ENCODE results near the gene DPYSL5. TPM values are rescaled to one million over a fixed set of nuclear protein-coding genes. Genes with fewer than 3 reads are reported as not detected.

Gene DPYSL5, protein sequence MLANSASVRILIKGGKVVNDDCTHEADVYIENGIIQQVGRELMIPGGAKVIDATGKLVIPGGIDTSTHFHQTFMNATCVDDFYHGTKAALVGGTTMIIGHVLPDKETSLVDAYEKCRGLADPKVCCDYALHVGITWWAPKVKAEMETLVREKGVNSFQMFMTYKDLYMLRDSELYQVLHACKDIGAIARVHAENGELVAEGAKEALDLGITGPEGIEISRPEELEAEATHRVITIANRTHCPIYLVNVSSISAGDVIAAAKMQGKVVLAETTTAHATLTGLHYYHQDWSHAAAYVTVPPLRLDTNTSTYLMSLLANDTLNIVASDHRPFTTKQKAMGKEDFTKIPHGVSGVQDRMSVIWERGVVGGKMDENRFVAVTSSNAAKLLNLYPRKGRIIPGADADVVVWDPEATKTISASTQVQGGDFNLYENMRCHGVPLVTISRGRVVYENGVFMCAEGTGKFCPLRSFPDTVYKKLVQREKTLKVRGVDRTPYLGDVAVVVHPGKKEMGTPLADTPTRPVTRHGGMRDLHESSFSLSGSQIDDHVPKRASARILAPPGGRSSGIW
- total RNA-seq = 2.5 to 2.8 TPM (median 2.8 TPM) in 3 replicates

DNA sequence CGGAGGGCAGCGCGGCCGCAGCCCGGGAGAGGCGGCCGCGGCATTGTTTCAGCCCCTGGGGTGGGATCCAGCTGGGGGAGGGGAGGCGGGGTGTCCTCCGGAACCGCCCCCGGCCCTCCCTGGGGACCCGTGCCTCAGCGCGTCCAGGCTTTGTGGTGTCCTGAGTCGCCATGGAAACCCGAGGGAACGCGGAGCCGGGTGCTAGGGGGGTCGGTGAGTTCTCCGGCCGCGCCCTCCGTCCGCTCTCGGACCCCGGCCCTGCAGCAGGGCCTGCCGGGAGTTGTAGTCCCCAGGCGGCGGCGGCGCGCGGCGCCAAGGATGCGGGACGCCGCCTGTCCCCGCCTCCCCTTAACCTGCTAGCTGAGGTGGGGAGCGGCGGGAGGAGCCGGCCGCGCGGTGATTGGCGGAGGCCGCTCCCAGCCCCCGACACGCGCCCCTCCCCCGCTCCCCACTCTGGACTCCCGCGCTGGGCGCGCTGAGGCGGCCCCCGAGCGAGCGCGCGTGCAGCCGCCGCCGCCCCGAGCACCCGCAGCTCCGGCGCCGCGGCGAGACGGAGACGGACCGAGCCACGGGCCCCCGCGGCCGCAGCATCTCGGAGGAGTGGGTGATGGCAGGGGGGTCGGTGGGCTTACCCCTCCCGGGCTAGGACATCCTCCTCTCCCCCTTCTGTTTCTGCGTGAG is at the start of gene DPYSL5:
Gene DPYSL5 (plus strand): TSS at position 478 of the 681 bp plus-strand sequence. CDS start 50,368 bp downstream, outside the sequence.
- H3K4me3 Mint-ChIP-seq = peak within 1 kb of the TSS; percentile 66
- H3K4me1 Mint-ChIP-seq = peaks cover 19% of the 10 kb centered on the region
- peak; percentile 38 to 49 for DNase-seq (ENCODE audit: low spot score in 2 of 2, unreplicated experiment in 2 of 2)
- no peaks in the 10 kb centered on the region for H3K36me3 Mint-ChIP-seq
- TF ChIP-seq, protein P1, sequence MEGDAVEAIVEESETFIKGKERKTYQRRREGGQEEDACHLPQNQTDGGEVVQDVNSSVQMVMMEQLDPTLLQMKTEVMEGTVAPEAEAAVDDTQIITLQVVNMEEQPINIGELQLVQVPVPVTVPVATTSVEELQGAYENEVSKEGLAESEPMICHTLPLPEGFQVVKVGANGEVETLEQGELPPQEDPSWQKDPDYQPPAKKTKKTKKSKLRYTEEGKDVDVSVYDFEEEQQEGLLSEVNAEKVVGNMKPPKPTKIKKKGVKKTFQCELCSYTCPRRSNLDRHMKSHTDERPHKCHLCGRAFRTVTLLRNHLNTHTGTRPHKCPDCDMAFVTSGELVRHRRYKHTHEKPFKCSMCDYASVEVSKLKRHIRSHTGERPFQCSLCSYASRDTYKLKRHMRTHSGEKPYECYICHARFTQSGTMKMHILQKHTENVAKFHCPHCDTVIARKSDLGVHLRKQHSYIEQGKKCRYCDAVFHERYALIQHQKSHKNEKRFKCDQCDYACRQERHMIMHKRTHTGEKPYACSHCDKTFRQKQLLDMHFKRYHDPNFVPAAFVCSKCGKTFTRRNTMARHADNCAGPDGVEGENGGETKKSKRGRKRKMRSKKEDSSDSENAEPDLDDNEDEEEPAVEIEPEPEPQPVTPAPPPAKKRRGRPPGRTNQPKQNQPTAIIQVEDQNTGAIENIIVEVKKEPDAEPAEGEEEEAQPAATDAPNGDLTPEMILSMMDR (IDR thresholded peaks at IDR 0.05; ENCODE audit: unreplicated experiment) = no peak
- H3K27me3 Mint-ChIP-seq (ENCODE audit: low read depth) = peaks cover 81% of the 10 kb centered on the region
- H3K9me3 Mint-ChIP-seq = no peaks in the 10 kb centered on the region
- H3K27ac Mint-ChIP-seq = no peak within 1 kb of the TSS

- TF ChIP-seq, protein P1 (IDR thresholded peaks at IDR 0.05; ENCODE audit: unreplicated experiment) = no peak
- Mint-ChIP-seq H3K4me1 (no peaks in the 10 kb centered on the region), H3K27me3 (ENCODE audit: low read depth) (no peaks in the 10 kb centered on the region), H3K4me3 (no peak overlapping the region), H3K27ac (no peak overlapping the region), H3K36me3 (peaks cover 13% of the 10 kb centered on the region), H3K9me3 (no peaks in the 10 kb centered on the region)
- no peak for DNase-seq (ENCODE audit: low spot score in 2 of 2, unreplicated experiment in 2 of 2)
Observed at GRCh38 chr2:26801328-26801727, 46.6 kb upstream of the DPYSL5 start.

- Mint-ChIP-seq H3K4me3 (no peak overlapping the region), H3K27me3 (ENCODE audit: low read depth) (no peaks in the 10 kb centered on the region), H3K27ac (no peak overlapping the region)
Observed at GRCh38 chr2:26801796-26802195, 46.1 kb upstream of the DPYSL5 start.

DNA sequence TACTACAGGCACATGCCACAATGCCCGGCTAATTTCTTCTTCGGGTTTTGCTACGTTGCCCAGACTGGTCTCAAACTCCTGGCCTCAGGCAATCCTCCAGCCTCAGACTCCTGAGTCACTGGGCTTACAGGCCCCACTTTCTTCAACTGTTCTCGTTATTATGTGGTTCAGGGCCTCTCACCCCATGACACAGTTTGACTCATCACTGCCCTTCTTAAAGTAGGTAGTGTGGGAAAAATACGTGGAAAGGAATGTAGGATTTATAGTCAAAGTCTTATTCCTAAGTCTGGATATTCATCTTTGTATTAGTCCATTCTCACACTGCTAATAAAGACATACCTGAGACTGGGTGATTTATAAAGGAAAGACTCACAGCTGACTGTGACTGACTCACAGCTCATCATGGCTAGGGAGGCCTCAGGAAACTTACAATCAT is 42.7 kb upstream of the DPYSL5 start:
- TF ChIP-seq, protein P1 (IDR thresholded peaks at IDR 0.05; ENCODE audit: unreplicated experiment) = no peak
- DNase-seq (ENCODE audit: low spot score in 2 of 2, unreplicated experiment in 2 of 2) = no peak
- no peak overlapping the region for H3K4me3 Mint-ChIP-seq
- H3K36me3 Mint-ChIP-seq = peaks cover 3% of the 10 kb centered on the region
- H3K27me3 Mint-ChIP-seq (ENCODE audit: low read depth) = no peaks in the 10 kb centered on the region
- no peak overlapping the region for H3K27ac Mint-ChIP-seq
- peaks cover 9% of the 10 kb centered on the region for H3K4me1 Mint-ChIP-seq
- H3K9me3 Mint-ChIP-seq = no peaks in the 10 kb centered on the region

More at GRCh38 chr2:26801796-26802195, 46.1 kb upstream of the DPYSL5 start:
- H3K9me3 Mint-ChIP-seq = no peaks in the 10 kb centered on the region
- DNase-seq (ENCODE audit: low spot score in 2 of 2, unreplicated experiment in 2 of 2) = no peak
- H3K4me1 Mint-ChIP-seq = no peaks in the 10 kb centered on the region
- H3K36me3 Mint-ChIP-seq = peaks cover 13% of the 10 kb centered on the region
- TF ChIP-seq, protein P1 (IDR thresholded peaks at IDR 0.05; ENCODE audit: unreplicated experiment) = no peak

- TF ChIP-seq, protein P1 (IDR thresholded peaks at IDR 0.05; ENCODE audit: unreplicated experiment) = no peak
- no peak overlapping the region for H3K27ac Mint-ChIP-seq
- H3K4me1 Mint-ChIP-seq = peaks cover 9% of the 10 kb centered on the region
- no peaks in the 10 kb centered on the region for H3K27me3 Mint-ChIP-seq (ENCODE audit: low read depth)
- H3K4me3 Mint-ChIP-seq = no peak overlapping the region
- no peak for DNase-seq (ENCODE audit: low spot score in 2 of 2, unreplicated experiment in 2 of 2)
- H3K36me3 Mint-ChIP-seq = no peaks in the 10 kb centered on the region
- H3K9me3 Mint-ChIP-seq = no peaks in the 10 kb centered on the region
Observed at GRCh38 chr2:26807788-26808460, 40.0 kb upstream of the DPYSL5 start.
